HG02884 (cell line): ENCODE results near the gene STAB1.

ENCODE experiments used
- ATAC-seq: cut with Tn5 transposase; IDR thresholded peaks from one replicate; pipeline ENCODE4 v1.9.1; 2021; ENCODE audit warnings: mild to moderate bottlenecking, moderate library complexity; ENCODE audit not compliant: unreplicated experiment

Gene STAB1

GRCh38 chr3:52504977-52505376, 9.8 kb downstream of the STAB1 start:
- ATAC-seq = no peak

- no peak for ATAC-seq
These were observed 11.3 kb downstream of the STAB1 start for GRCh38 chr3:52506266-52506966.

- ATAC-seq = no peak
These were observed 12.2 kb downstream of the STAB1 start for GRCh38 chr3:52507359-52507758.

GRCh38 chr3:52509753-52510328, 14.7 kb downstream of the STAB1 start:
- ATAC-seq = no peak

- ATAC-seq = no peak
These were observed 16.4 kb downstream of the STAB1 start for GRCh38 chr3:52511509-52511908.

GRCh38 chr3:52512105-52512504, 17.0 kb downstream of the STAB1 start:
- ATAC-seq = no peak

GRCh38 chr3:52512727-52513126, 17.6 kb downstream of the STAB1 start:
- no peak for ATAC-seq

- no peak for ATAC-seq
These were observed 18.1 kb downstream of the STAB1 start for GRCh38 chr3:52513281-52513680.

GRCh38 chr3:52514576-52514975, 19.4 kb downstream of the STAB1 start:
- no peak for ATAC-seq

GRCh38 chr3:52515192-52515591, 20.1 kb downstream of the STAB1 start:
- no peak for ATAC-seq

- ATAC-seq = no peak
These were observed 21.5 kb downstream of the STAB1 start for GRCh38 chr3:52516509-52517195.

- no peak for ATAC-seq
These were observed 22.9 kb downstream of the STAB1 start for GRCh38 chr3:52517796-52518722.

- ATAC-seq = no peak
These were observed 23.7 kb downstream of the STAB1 start for GRCh38 chr3:52518723-52519444.

GRCh38 chr3:52519445-52520140, 24.5 kb downstream of the STAB1 start:
- ATAC-seq = no peak

- no peak for ATAC-seq
These were observed 25.1 kb downstream of the STAB1 start for GRCh38 chr3:52520141-52520667.

GRCh38 chr3:52520716-52521487, 25.8 kb downstream of the STAB1 start:
- no peak for ATAC-seq

GRCh38 chr3:52521488-52521824, 26.3 kb downstream of the STAB1 start:
- no peak for ATAC-seq

- ATAC-seq = no peak
These were observed 26.9 kb downstream of the STAB1 start for GRCh38 chr3:52521881-52522650.
